Measurements from ENCODE around the gene LRRTM3. TPM values are rescaled to one million over a fixed set of nuclear protein-coding genes. Genes with fewer than 3 reads are reported as not detected.

Gene LRRTM3
- total RNA-seq, 1 donor from 2014 or later = not detected

- Mint-ChIP-seq H3K27me3 (ENCODE audit: low read depth) (peaks cover 1% of the 10 kb centered on the region), H3K9me3 (no peaks in the 10 kb centered on the region), H3K4me3 (ENCODE audit: low read depth) (no peak overlapping the region), H3K27ac (no peak overlapping the region), H3K4me1 (ENCODE audit: low read depth) (no peaks in the 10 kb centered on the region), H3K36me3 (ENCODE audit: low read depth) (no peaks in the 10 kb centered on the region)
- no peak for DNase-seq (ENCODE audit: low spot score)
- intact Hi-C loops (cut with micrococcal nuclease) = loop anchor here (5.0 kb wide), 1 partner anchor 32 kb away; no protein-coding TSS in a partner anchor
Observed at GRCh38 chr10:66999762-67000545, 74.1 kb downstream of the LRRTM3 start.

DNA sequence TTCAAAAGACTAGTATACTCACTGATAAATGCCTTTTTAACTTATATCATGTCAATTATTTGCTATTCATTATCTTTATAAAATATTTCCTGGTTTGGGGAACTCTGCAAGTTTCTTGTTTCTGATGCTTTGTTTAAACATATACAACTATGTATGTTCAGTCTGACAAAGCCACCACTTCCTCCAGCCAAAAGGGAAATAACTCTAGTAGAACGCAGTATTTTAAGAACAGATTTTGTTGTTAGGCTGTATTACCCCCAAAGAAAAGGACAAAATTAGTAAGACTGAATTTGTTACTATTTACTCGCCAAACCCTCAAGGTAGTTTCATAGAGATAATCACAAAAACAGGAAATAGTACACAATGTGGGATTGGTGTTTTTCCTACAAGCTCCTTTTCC is 78.9 kb downstream of the LRRTM3 start:
- Mint-ChIP-seq H3K27me3 (ENCODE audit: low read depth) (peaks cover 1% of the 10 kb centered on the region), H3K27ac (no peak overlapping the region), H3K36me3 (ENCODE audit: low read depth) (no peaks in the 10 kb centered on the region), H3K4me3 (ENCODE audit: low read depth) (no peak overlapping the region), H3K4me1 (ENCODE audit: low read depth) (no peaks in the 10 kb centered on the region), H3K9me3 (no peaks in the 10 kb centered on the region)
- no peak for DNase-seq (ENCODE audit: low spot score)
- intact Hi-C loops (cut with micrococcal nuclease) = no loop called here

DNA sequence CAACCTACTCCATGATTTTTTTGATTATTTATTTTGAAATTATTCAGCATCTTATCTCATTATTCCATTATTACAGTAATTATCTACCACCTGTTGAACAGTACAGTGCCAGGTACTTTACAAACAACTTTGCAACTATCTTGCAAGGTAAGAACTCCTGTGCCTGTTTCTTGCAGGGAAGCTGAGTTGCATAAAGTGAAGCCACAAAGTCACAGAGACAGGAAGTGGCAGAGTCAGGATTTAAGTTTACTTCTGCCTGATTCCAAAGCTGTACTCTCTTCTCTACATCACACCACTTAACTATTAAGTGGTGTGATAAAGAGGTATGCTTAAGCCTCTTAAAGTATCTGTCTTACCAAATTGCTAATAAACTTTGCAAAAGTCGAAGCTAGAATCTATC is 80.1 kb downstream of the LRRTM3 start:
- DNase-seq (ENCODE audit: low spot score) = no peak
- Mint-ChIP-seq H3K4me3 (ENCODE audit: low read depth) (no peak overlapping the region), H3K36me3 (ENCODE audit: low read depth) (no peaks in the 10 kb centered on the region), H3K27ac (no peak overlapping the region), H3K27me3 (ENCODE audit: low read depth) (no peaks in the 10 kb centered on the region), H3K4me1 (ENCODE audit: low read depth) (no peaks in the 10 kb centered on the region), H3K9me3 (no peaks in the 10 kb centered on the region)
- intact Hi-C loops (cut with micrococcal nuclease) = no loop called here

DNA sequence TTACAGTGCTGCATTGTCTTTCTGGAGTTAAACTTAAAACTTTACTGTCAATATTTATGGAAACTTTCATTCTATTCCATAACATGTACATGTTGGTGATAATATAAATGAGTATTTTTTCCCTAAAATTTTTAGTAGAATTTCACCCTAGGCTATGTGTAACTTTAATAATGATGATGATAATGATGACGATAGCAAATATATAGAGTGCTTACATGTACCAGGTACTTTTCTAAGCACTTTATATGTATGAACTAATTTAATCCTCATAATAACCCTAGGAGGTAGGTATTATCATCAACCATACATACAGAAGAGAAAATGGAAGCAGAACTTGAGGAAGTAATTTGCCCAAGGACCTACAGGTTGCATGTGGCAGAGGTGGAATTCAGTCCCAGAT is 85.6 kb downstream of the LRRTM3 start:
- Mint-ChIP-seq H3K27ac (no peak overlapping the region), H3K9me3 (no peaks in the 10 kb centered on the region), H3K27me3 (ENCODE audit: low read depth) (no peaks in the 10 kb centered on the region), H3K4me3 (ENCODE audit: low read depth) (no peak overlapping the region), H3K4me1 (ENCODE audit: low read depth) (peaks cover 13% of the 10 kb centered on the region), H3K36me3 (ENCODE audit: low read depth) (no peaks in the 10 kb centered on the region)
- DNase-seq (ENCODE audit: low spot score) = no peak
- intact Hi-C loops (cut with micrococcal nuclease) = loop anchor here (10.0 kb wide), 1 partner anchor 77 kb away; no protein-coding TSS in a partner anchor

- Mint-ChIP-seq H3K27ac (no peak overlapping the region), H3K4me1 (ENCODE audit: low read depth) (peaks cover 18% of the 10 kb centered on the region), H3K36me3 (ENCODE audit: low read depth) (no peaks in the 10 kb centered on the region), H3K4me3 (ENCODE audit: low read depth) (no peak overlapping the region), H3K9me3 (no peaks in the 10 kb centered on the region), H3K27me3 (ENCODE audit: low read depth) (no peaks in the 10 kb centered on the region)
- no peak for DNase-seq (ENCODE audit: low spot score)
- intact Hi-C loops (cut with micrococcal nuclease) = loop anchor here (10.0 kb wide), 1 partner anchor 77 kb away; no protein-coding TSS in a partner anchor
Observed at GRCh38 chr10:67011981-67012380, 86.1 kb downstream of the LRRTM3 start.

- intact Hi-C loops (cut with micrococcal nuclease) = loop anchor here (5.0 to 10.0 kb wide), 2 partner anchors 80 to 597 kb away; no protein-coding TSS in a partner anchor
- peaks cover 7% of the 10 kb centered on the region for H3K9me3 Mint-ChIP-seq
- peak overlapping the region; percentile 46 for H3K27ac Mint-ChIP-seq
- peaks cover 27% of the 10 kb centered on the region for H3K4me1 Mint-ChIP-seq (ENCODE audit: low read depth)
- no peak for DNase-seq (ENCODE audit: low spot score)
- no peaks in the 10 kb centered on the region for H3K27me3 Mint-ChIP-seq (ENCODE audit: low read depth)
- no peak overlapping the region for H3K4me3 Mint-ChIP-seq (ENCODE audit: low read depth)
- H3K36me3 Mint-ChIP-seq (ENCODE audit: low read depth) = no peaks in the 10 kb centered on the region
Observed at GRCh38 chr10:67015225-67015624, 89.4 kb downstream of the LRRTM3 start.

- H3K9me3 Mint-ChIP-seq = peaks cover 7% of the 10 kb centered on the region
- H3K4me3 Mint-ChIP-seq (ENCODE audit: low read depth) = no peak overlapping the region
- no peak for DNase-seq (ENCODE audit: low spot score)
- H3K27me3 Mint-ChIP-seq (ENCODE audit: low read depth) = no peaks in the 10 kb centered on the region
- peaks cover 27% of the 10 kb centered on the region for H3K4me1 Mint-ChIP-seq (ENCODE audit: low read depth)
- no peaks in the 10 kb centered on the region for H3K36me3 Mint-ChIP-seq (ENCODE audit: low read depth)
- intact Hi-C loops (cut with micrococcal nuclease) = loop anchor here (5.0 to 10.0 kb wide), 2 partner anchors 82 to 595 kb away; no protein-coding TSS in a partner anchor
- peak overlapping the region; percentile 46 for H3K27ac Mint-ChIP-seq
Observed at GRCh38 chr10:67017218-67017617, 91.4 kb downstream of the LRRTM3 start.

- Mint-ChIP-seq H3K27me3 (ENCODE audit: low read depth) (no peaks in the 10 kb centered on the region), H3K27ac (no peak overlapping the region), H3K36me3 (ENCODE audit: low read depth) (no peaks in the 10 kb centered on the region), H3K4me1 (ENCODE audit: low read depth) (peaks cover 10% of the 10 kb centered on the region), H3K4me3 (ENCODE audit: low read depth) (no peak overlapping the region), H3K9me3 (peaks cover 7% of the 10 kb centered on the region)
- intact Hi-C loops (cut with micrococcal nuclease) = no loop called here
- DNase-seq (ENCODE audit: low spot score) = no peak
Observed at GRCh38 chr10:67022099-67022498, 96.3 kb downstream of the LRRTM3 start.

- peaks cover 5% of the 10 kb centered on the region for H3K27me3 Mint-ChIP-seq (ENCODE audit: low read depth)
- no peak for DNase-seq (ENCODE audit: low spot score)
- H3K9me3 Mint-ChIP-seq = no peaks in the 10 kb centered on the region
- no peak overlapping the region for H3K27ac Mint-ChIP-seq
- H3K4me1 Mint-ChIP-seq (ENCODE audit: low read depth) = no peaks in the 10 kb centered on the region
- intact Hi-C loops (cut with micrococcal nuclease) = loop anchor here (5.0 kb wide), 1 partner anchor 37 kb away; no protein-coding TSS in a partner anchor
- H3K36me3 Mint-ChIP-seq (ENCODE audit: low read depth) = no peaks in the 10 kb centered on the region
- no peak overlapping the region for H3K4me3 Mint-ChIP-seq (ENCODE audit: low read depth)
Observed at GRCh38 chr10:67033878-67034277, 108.0 kb downstream of the LRRTM3 start.

GRCh38 chr10:67036808-67037207 is 111.0 kb downstream of the LRRTM3 start:
- Mint-ChIP-seq H3K27ac (no peak overlapping the region), H3K36me3 (ENCODE audit: low read depth) (no peaks in the 10 kb centered on the region), H3K27me3 (ENCODE audit: low read depth) (peaks cover 5% of the 10 kb centered on the region), H3K4me1 (ENCODE audit: low read depth) (no peaks in the 10 kb centered on the region), H3K4me3 (ENCODE audit: low read depth) (no peak overlapping the region), H3K9me3 (no peaks in the 10 kb centered on the region)
- intact Hi-C loops (cut with micrococcal nuclease) = no loop called here
- DNase-seq (ENCODE audit: low spot score) = no peak

DNA sequence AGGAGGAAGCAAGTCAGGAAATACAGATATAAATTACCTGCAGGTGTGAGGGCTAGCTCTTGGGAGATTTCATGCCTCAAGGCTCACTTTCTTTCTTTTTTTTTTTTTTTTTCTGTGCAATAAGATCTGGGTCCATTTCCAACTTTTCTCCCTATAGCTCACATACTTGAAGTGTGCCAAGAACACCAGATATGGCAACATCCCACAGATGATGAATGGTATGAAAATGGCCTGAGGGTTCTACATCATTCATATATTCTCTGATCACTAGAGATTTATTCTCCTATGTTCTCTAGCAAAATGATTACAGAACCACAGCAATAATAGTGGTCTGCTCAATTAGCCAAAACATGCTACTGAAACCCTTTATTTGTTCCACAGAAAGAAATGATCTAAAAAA is 117.2 kb downstream of the LRRTM3 start:
- no peaks in the 10 kb centered on the region for H3K9me3 Mint-ChIP-seq
- H3K4me3 Mint-ChIP-seq (ENCODE audit: low read depth) = no peak overlapping the region
- H3K4me1 Mint-ChIP-seq (ENCODE audit: low read depth) = no peaks in the 10 kb centered on the region
- no peak overlapping the region for H3K27ac Mint-ChIP-seq
- H3K36me3 Mint-ChIP-seq (ENCODE audit: low read depth) = no peaks in the 10 kb centered on the region
- H3K27me3 Mint-ChIP-seq (ENCODE audit: low read depth) = no peaks in the 10 kb centered on the region
- intact Hi-C loops (cut with micrococcal nuclease) = no loop called here
- no peak for DNase-seq (ENCODE audit: low spot score)

- no peak overlapping the region for H3K27ac Mint-ChIP-seq
- no peak overlapping the region for H3K4me3 Mint-ChIP-seq (ENCODE audit: low read depth)
- no peaks in the 10 kb centered on the region for H3K4me1 Mint-ChIP-seq (ENCODE audit: low read depth)
- no peaks in the 10 kb centered on the region for H3K36me3 Mint-ChIP-seq (ENCODE audit: low read depth)
- DNase-seq (ENCODE audit: low spot score) = no peak
- H3K27me3 Mint-ChIP-seq (ENCODE audit: low read depth) = peaks cover 1% of the 10 kb centered on the region
- intact Hi-C loops (cut with micrococcal nuclease) = no loop called here
- no peaks in the 10 kb centered on the region for H3K9me3 Mint-ChIP-seq
Observed at GRCh38 chr10:67045404-67045803, 119.6 kb downstream of the LRRTM3 start.

- no peaks in the 10 kb centered on the region for H3K9me3 Mint-ChIP-seq
- intact Hi-C loops (cut with micrococcal nuclease) = no loop called here
- no peak overlapping the region for H3K4me3 Mint-ChIP-seq (ENCODE audit: low read depth)
- no peak overlapping the region for H3K27ac Mint-ChIP-seq
- peaks cover 1% of the 10 kb centered on the region for H3K27me3 Mint-ChIP-seq (ENCODE audit: low read depth)
- no peaks in the 10 kb centered on the region for H3K36me3 Mint-ChIP-seq (ENCODE audit: low read depth)
- no peaks in the 10 kb centered on the region for H3K4me1 Mint-ChIP-seq (ENCODE audit: low read depth)
- no peak for DNase-seq (ENCODE audit: low spot score)
Observed at GRCh38 chr10:67046507-67046906, 120.7 kb downstream of the LRRTM3 start.
